ENCODE measurements around the gene ZBTB16. TPM values are rescaled to one million over a fixed set of nuclear protein-coding genes. Genes with fewer than 3 reads are reported as not detected.

The ZBTB16 gene
- total RNA-seq, 3 donors from 2014 or later: 236 to 358 (median 271) TPM

- H3K27ac ChIP-seq: no peak overlapping the region
- H3K4me3 ChIP-seq: no peak overlapping the region
- intact Hi-C loops (cut with DNase I; ENCODE audit: low total_unique reads): no loop called here
- no peak for DNase-seq (ENCODE audit: low spot score in 2 of 2)
- H3K27me3 ChIP-seq: no peaks in the 10 kb centered on the region
- peaks cover 0 to 22% of the 10 kb centered on the region in 2 donors for H3K4me1 ChIP-seq
- H3K9me3 ChIP-seq: no peaks in the 10 kb centered on the region
- H3K36me3 ChIP-seq: no peaks in the 10 kb centered on the region
- no peak for TF ChIP-seq CTCF (IDR thresholded peaks at IDR 0.05)
- TF ChIP-seq POLR2AphosphoS5 (IDR thresholded peaks at IDR 0.05): no peak
- TF ChIP-seq POLR2A (IDR thresholded peaks at IDR 0.05): no peak
Measured at GRCh38 chr11:114131461-114131864, 72.0 kb downstream of the ZBTB16 start.

- no peaks in the 10 kb centered on the region for H3K36me3 ChIP-seq
- H3K4me1 ChIP-seq: peaks cover 0 to 28% of the 10 kb centered on the region in 2 donors
- no peak overlapping the region for H3K4me3 ChIP-seq
- intact Hi-C loops (cut with DNase I; ENCODE audit: low total_unique reads): no loop called here
- no peaks in the 10 kb centered on the region for H3K9me3 ChIP-seq
- H3K27ac ChIP-seq: peak overlapping the region in 1 of 2 donors; percentile 65
- H3K27me3 ChIP-seq: no peaks in the 10 kb centered on the region
- no peak for DNase-seq (ENCODE audit: low spot score in 2 of 2)
- TF ChIP-seq POLR2AphosphoS5 (IDR thresholded peaks at IDR 0.05) (no peak), POLR2A (IDR thresholded peaks at IDR 0.05) (no peak), CTCF (IDR thresholded peaks at IDR 0.05) (no peak)
Measured at GRCh38 chr11:114132417-114132816, 72.9 kb downstream of the ZBTB16 start.

GRCh38 chr11:114132944-114133394 is 73.5 kb downstream of the ZBTB16 start:
- no peak for DNase-seq (ENCODE audit: low spot score in 2 of 2)
- Histone ChIP-seq H3K36me3 (no peaks in the 10 kb centered on the region), H3K9me3 (no peaks in the 10 kb centered on the region), H3K4me3 (no peak overlapping the region), H3K4me1 (peaks cover 0 to 28% of the 10 kb centered on the region in 2 donors), H3K27ac (peak overlapping the region in 1 of 2 donors; percentile 65), H3K27me3 (no peaks in the 10 kb centered on the region)
- intact Hi-C loops (cut with DNase I; ENCODE audit: low total_unique reads): no loop called here
- TF ChIP-seq CTCF (IDR thresholded peaks at IDR 0.05) (no peak), POLR2A (IDR thresholded peaks at IDR 0.05) (no peak), POLR2AphosphoS5 (IDR thresholded peaks at IDR 0.05) (no peak)

GRCh38 chr11:114133548-114134329 is 74.2 kb downstream of the ZBTB16 start:
- peaks cover 0 to 28% of the 10 kb centered on the region in 2 donors for H3K4me1 ChIP-seq
- intact Hi-C loops (cut with DNase I; ENCODE audit: low total_unique reads): no loop called here

More at GRCh38 chr11:114133548-114134329, 74.2 kb downstream of the ZBTB16 start:
- no peaks in the 10 kb centered on the region for H3K9me3 ChIP-seq
- no peaks in the 10 kb centered on the region for H3K36me3 ChIP-seq
- peak overlapping the region; percentile 10 to 60 for H3K27ac ChIP-seq
- H3K4me3 ChIP-seq: no peak overlapping the region
- TF ChIP-seq POLR2AphosphoS5 (IDR thresholded peaks at IDR 0.05) (no peak), CTCF (IDR thresholded peaks at IDR 0.05) (no peak), POLR2A (IDR thresholded peaks at IDR 0.05) (no peak)
- DNase-seq (ENCODE audit: low spot score in 2 of 2): no peak
- H3K27me3 ChIP-seq: no peaks in the 10 kb centered on the region
